Measurements from ENCODE around the gene SMURF2. TPM values are rescaled to one million over a fixed set of nuclear protein-coding genes. Genes with fewer than 3 reads are reported as not detected.
"Not testable (repeated sequence)": the region's sequence is repeated elsewhere in the genome, so short reads cannot be mapped to it uniquely, and the experiment has no call there.

The SMURF2 gene
- total and polyA plus RNA-seq, 10 donors: 5.4 to 35.7 (median 25.0) TPM

DNA sequence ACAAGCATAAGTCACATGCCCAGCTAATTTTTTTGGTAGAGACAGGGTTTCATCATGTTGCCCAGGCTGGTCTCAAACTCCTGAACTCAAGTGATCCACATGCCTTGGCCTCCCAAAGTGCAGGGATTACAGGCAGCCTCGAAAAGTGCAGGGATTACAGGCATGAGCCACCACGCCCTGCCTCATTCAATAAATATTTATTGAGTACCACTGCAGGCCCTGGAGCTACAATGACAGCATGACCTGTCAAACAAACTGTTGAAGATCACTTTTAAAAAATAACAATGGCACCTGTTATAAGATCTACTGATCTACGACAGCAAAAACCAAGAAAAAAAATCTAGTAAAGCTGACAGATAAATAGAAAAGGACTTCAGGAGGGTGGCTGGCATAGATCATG lies 79.1 kb downstream of the SMURF2 start:
- no peak overlapping the region for H3K27ac ChIP-seq
- TF ChIP-seq POLR2A (IDR thresholded peaks at IDR 0.05): no peak
- no peak for TF ChIP-seq POLR2AphosphoS5 (IDR thresholded peaks at IDR 0.05)
- TF ChIP-seq, protein P1, sequence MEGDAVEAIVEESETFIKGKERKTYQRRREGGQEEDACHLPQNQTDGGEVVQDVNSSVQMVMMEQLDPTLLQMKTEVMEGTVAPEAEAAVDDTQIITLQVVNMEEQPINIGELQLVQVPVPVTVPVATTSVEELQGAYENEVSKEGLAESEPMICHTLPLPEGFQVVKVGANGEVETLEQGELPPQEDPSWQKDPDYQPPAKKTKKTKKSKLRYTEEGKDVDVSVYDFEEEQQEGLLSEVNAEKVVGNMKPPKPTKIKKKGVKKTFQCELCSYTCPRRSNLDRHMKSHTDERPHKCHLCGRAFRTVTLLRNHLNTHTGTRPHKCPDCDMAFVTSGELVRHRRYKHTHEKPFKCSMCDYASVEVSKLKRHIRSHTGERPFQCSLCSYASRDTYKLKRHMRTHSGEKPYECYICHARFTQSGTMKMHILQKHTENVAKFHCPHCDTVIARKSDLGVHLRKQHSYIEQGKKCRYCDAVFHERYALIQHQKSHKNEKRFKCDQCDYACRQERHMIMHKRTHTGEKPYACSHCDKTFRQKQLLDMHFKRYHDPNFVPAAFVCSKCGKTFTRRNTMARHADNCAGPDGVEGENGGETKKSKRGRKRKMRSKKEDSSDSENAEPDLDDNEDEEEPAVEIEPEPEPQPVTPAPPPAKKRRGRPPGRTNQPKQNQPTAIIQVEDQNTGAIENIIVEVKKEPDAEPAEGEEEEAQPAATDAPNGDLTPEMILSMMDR (IDR thresholded peaks at IDR 0.05 in 8 of 11, conservative IDR thresholded peaks at IDR 0.05 in 3 of 11): no peak
- H3K4me3 ChIP-seq: no peak overlapping the region
- peaks cover 0 to 85% (median 43%) of the 10 kb centered on the region in 6 donors for H3K36me3 ChIP-seq
- intact Hi-C loops (cut with DNase I; ENCODE audit: low total_unique reads): no loop called here
- no peaks in the 10 kb centered on the region for H3K9me3 ChIP-seq
- H3K27me3 ChIP-seq (replicated peaks in 1 of 7): no peaks in the 10 kb centered on the region
- peaks cover 0 to 18% (median 6%) of the 10 kb centered on the region in 6 donors for H3K4me1 ChIP-seq
- WGBS, 5 donors: 93 to 98% (median 97%) methylated on average over 3 of the region's 3 CpGs
- DNase-seq: no peak

DNA sequence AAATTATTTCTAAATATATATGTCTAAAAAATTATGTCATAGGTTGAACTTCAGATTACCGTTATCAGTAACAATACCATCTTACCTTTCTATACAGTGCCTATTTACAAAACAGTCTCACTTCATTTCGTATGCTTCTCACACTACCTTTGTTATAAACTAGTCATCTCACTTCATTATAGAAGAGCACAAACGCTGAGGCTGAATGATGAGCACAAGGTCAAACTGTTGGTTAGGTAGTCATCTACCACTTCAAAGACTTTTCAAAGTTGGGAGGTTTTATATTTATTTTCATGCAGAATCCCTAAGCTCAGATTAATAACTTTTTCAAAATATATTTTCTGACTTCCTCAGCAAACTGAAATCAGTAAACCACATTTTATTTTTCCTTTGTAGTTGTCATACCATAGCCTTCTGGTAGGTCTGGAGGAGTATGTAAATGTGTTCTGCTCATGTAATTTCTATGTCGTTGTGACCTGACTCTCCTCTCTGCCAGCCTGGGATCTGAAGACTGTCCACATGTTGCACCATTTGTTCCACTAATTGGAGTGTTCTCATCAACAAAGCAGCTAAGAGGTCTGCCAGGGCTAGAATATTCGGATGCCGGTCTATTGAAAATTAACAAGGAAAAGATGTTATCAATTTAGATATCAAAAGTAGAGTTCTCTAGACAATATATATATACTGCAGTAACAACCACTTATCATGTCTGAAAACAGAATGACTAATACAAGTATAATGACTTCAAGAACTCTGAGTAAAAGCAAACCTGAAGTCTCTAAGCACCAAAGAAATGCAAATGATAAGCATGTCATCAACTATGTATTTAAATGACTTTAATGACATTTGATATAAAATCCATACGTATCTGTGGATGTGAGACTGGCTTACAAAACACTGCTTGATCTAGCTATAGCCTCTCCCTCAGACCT lies 81.5 kb downstream of the SMURF2 start:
- intact Hi-C loops (cut with DNase I; ENCODE audit: low total_unique reads): no loop called here
- peak overlapping the region in 2 of 8 donors; percentile 4 to 10 for H3K27ac ChIP-seq
- 70 to 78% (median 71%) methylated on average over 7 of the region's 7 CpGs for WGBS, 5 donors
- DNase-seq: no peak
- no peaks in the 10 kb centered on the region for H3K9me3 ChIP-seq
- H3K4me1 ChIP-seq: peaks cover 0 to 18% (median 6%) of the 10 kb centered on the region in 6 donors
- H3K27me3 ChIP-seq (replicated peaks in 1 of 7): no peaks in the 10 kb centered on the region
- no peak overlapping the region for H3K4me3 ChIP-seq
- H3K36me3 ChIP-seq: peaks cover 0 to 88% (median 51%) of the 10 kb centered on the region in 6 donors
- TF ChIP-seq POLR2A (IDR thresholded peaks at IDR 0.05) (no peak), POLR2AphosphoS5 (IDR thresholded peaks at IDR 0.05) (no peak)
- TF ChIP-seq, protein P1 (IDR thresholded peaks at IDR 0.05 in 8 of 11, conservative IDR thresholded peaks at IDR 0.05 in 3 of 11): no peak

DNA sequence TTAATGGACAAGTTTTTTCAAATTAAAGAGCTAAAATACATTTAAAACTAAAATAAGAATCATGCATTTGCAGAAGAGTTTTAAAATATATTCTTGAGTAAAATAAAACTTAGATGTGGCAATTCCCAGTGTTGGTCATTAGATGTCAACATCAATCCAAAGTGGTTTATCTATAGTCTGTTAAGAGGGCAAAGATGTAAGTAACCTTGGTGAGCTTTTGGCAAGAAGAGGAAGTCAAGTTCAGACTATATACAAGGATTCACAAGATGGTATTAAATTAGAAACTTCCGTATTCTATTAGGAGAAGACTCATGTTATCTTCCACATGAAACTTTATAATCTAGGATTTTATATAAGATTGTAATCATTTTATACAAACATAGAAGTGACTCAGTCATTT lies 82.2 kb downstream of the SMURF2 start:
- H3K27me3 ChIP-seq (replicated peaks in 1 of 7): no peaks in the 10 kb centered on the region
- intact Hi-C loops (cut with DNase I; ENCODE audit: low total_unique reads): no loop called here
- no peak overlapping the region for H3K27ac ChIP-seq
- H3K36me3 ChIP-seq: peaks cover 0 to 94% (median 54%) of the 10 kb centered on the region in 6 donors
- H3K4me3 ChIP-seq: no peak overlapping the region
- peaks cover 0 to 18% (median 6%) of the 10 kb centered on the region in 6 donors for H3K4me1 ChIP-seq
- no peak for DNase-seq
- no peaks in the 10 kb centered on the region for H3K9me3 ChIP-seq
- TF ChIP-seq POLR2AphosphoS5 (IDR thresholded peaks at IDR 0.05) (no peak), POLR2A (IDR thresholded peaks at IDR 0.05) (no peak)
- TF ChIP-seq, protein P1 (IDR thresholded peaks at IDR 0.05 in 8 of 11, conservative IDR thresholded peaks at IDR 0.05 in 3 of 11): no peak
- 56 to 90% (median 72%) methylated on average over 1 of the region's 1 CpG for WGBS, 5 donors

DNA sequence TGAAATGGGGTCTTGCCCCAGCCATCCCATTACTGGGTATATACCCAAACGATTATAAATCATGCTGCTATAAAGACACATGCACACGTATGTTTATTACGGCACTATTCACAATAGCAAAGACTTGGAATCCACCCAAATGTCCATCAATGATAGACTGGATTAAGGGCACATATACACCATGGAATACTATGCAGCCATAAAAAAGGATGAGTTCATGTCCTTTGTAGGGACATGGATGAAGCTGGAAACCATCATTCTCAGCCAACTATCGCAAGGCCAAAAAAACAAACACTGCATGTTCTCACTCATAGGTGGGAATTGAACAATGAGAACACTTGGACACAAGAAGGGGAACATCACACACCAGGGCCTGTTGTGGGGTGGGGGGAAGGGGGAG lies 85.1 kb downstream of the SMURF2 start:
- peaks cover 0 to 30% (median 10%) of the 10 kb centered on the region in 6 donors for H3K4me1 ChIP-seq
- H3K9me3 ChIP-seq; H3K4me3 ChIP-seq; intact Hi-C loops (cut with DNase I; ENCODE audit: low total_unique reads); H3K27ac ChIP-seq; H3K27me3 ChIP-seq (replicated peaks in 1 of 7); DNase-seq: not testable (repeated sequence)
- H3K36me3 ChIP-seq: peaks cover 0 to 75% (median 41%) of the 10 kb centered on the region in 6 donors
- 97 to 99% (median 98%) methylated on average over 4 of the region's 4 CpGs for WGBS, 5 donors

All from spleen (tissue), 11 donors.